Astrocyte (in vitro differentiated cells and primary cell): ENCODE results near the gene ACSF2. TPM values are rescaled to one million over a fixed set of nuclear protein-coding genes. Genes with fewer than 3 reads are reported as not detected.

Experiments used
- DNase-seq: peaks from one replicate; pipeline ENCODE4 v3.0.0-alpha.2; 2010; ENCODE audit warnings: low read depth
- FAIRE-seq: peaks from 2 replicates; lab custom pipeline; 2011; peaks lifted over from hg19 to GRCh38; lab: Jason Lieb, UNC
- H2AFZ ChIP-seq: 2 replicates; pipeline ENCODE4 v1.6.0; 2012; ENCODE audit warnings: low read depth, low read length, inconsistent platforms
- H3K27ac ChIP-seq: 2 replicates; pipeline ENCODE4 v1.5.1; 2011; ENCODE audit warnings: low read depth, low read length, inconsistent platforms
- H3K27me3 ChIP-seq: 2 replicates; pipeline ENCODE4 v1.6.0; 2011; ENCODE audit warnings: low read length, inconsistent platforms; ENCODE audit not compliant: insufficient read depth
- H3K36me3 ChIP-seq: 2 replicates; pipeline ENCODE4 v1.5.1; 2011; ENCODE audit warnings: low read length, inconsistent platforms; ENCODE audit not compliant: insufficient read depth
- H3K4me1 ChIP-seq: 2 replicates; pipeline ENCODE4 v1.5.1; 2011; ENCODE audit warnings: low read length, inconsistent platforms; ENCODE audit not compliant: insufficient read depth
- H3K4me2 ChIP-seq: 2 replicates; pipeline ENCODE4 v1.6.0; 2012; ENCODE audit warnings: low read length, inconsistent platforms
- H3K4me3 ChIP-seq: 2 replicates; pipeline ENCODE4 v1.5.1; 2011; ENCODE audit warnings: low read depth, mild to moderate bottlenecking, low read length, inconsistent platforms; ENCODE audit not compliant: insufficient read depth
- H3K79me2 ChIP-seq: 2 replicates; pipeline ENCODE4 v1.6.0; 2012; ENCODE audit warnings: mild to moderate bottlenecking, low read length, inconsistent platforms; ENCODE audit not compliant: insufficient read depth
- H3K9ac ChIP-seq: 2 replicates; pipeline ENCODE4 v1.6.0; 2012; ENCODE audit warnings: mild to moderate bottlenecking, low read length, inconsistent platforms
- H3K9me3 ChIP-seq: 2 replicates; pipeline ENCODE4 v1.5.1; 2012; ENCODE audit warnings: low read depth, mild to moderate bottlenecking, low read length, inconsistent platforms; ENCODE audit not compliant: insufficient read depth
- H4K20me1 ChIP-seq: 2 replicates; pipeline ENCODE4 v1.6.0; 2012; ENCODE audit warnings: low read length, inconsistent platforms; ENCODE audit not compliant: insufficient read depth
- H3K27ac Mint-ChIP-seq: one replicate; pipeline ENCODE4 v1.8.0; 2021; ENCODE audit warnings: mild to moderate bottlenecking, mixed read lengths; ENCODE audit not compliant: unreplicated experiment
- H3K27me3 Mint-ChIP-seq: one replicate; pipeline ENCODE4 v1.8.0; 2021; ENCODE audit warnings: low read depth, mixed read lengths; ENCODE audit not compliant: unreplicated experiment
- H3K36me3 Mint-ChIP-seq: one replicate; pipeline ENCODE4 v1.8.0; 2021; ENCODE audit warnings: low read depth, mixed read lengths; ENCODE audit not compliant: unreplicated experiment
- H3K4me1 Mint-ChIP-seq: one replicate; pipeline ENCODE4 v1.8.0; 2021; ENCODE audit warnings: low read depth, mixed read lengths; ENCODE audit not compliant: unreplicated experiment
- H3K4me3 Mint-ChIP-seq: one replicate; pipeline ENCODE4 v1.8.0; 2021; ENCODE audit warnings: mild to moderate bottlenecking, moderate library complexity, mixed read lengths; ENCODE audit not compliant: unreplicated experiment
- H3K9me3 Mint-ChIP-seq: one replicate; pipeline ENCODE4 v1.8.0; 2021; ENCODE audit warnings: mild to moderate bottlenecking, mixed read lengths; ENCODE audit not compliant: unreplicated experiment
- CTCF ChIP-seq: IDR thresholded peaks from 2 replicates; pipeline ENCODE4 v1.5.1; 2011; ENCODE audit warnings: low read depth, mild to moderate bottlenecking, inconsistent platforms, low read length, moderate library complexity; ENCODE audit not compliant: insufficient read depth
- EZH2 ChIP-seq: IDR thresholded peaks from 2 replicates; pipeline ENCODE4 v1.6.1; 2012; ENCODE audit warnings: mild to moderate bottlenecking, low read length, inconsistent platforms; ENCODE audit not compliant: insufficient read depth
- total RNA-seq: library from RNA; stranded (reverse); gene quantifications from 2 replicates; pipeline ENCODE4 v1.2.1, GENCODE V29; 2021

Gene ACSF2
- total RNA-seq, 1 donor from 2014 or later = 28.3 TPM

GRCh38 chr17:50499721-50500120 lies 73.7 kb downstream of the ACSF2 start:
- TF ChIP-seq EZH2 (no peak), CTCF (no peak)
- no peaks in the 10 kb centered on the region for H3K36me3 ChIP-seq
- H3K9ac ChIP-seq = no peak overlapping the region
- H3K27ac ChIP-seq = no peak overlapping the region
- Mint-ChIP-seq H3K9me3 (no peaks in the 10 kb centered on the region), H3K27ac (no peak overlapping the region), H3K27me3 (peaks cover 10% of the 10 kb centered on the region), H3K36me3 (no peaks in the 10 kb centered on the region), H3K4me1 (peaks cover 9% of the 10 kb centered on the region), H3K4me3 (no peak overlapping the region)
- H2AFZ ChIP-seq = no peak overlapping the region
- no peak overlapping the region for H3K4me3 ChIP-seq
- H4K20me1 ChIP-seq = no peaks in the 10 kb centered on the region
- no peaks in the 10 kb centered on the region for H3K9me3 ChIP-seq
- no peaks in the 10 kb centered on the region for H3K4me1 ChIP-seq
- H3K79me2 ChIP-seq = no peaks in the 10 kb centered on the region
- no peak for FAIRE-seq
- no peak overlapping the region for H3K4me2 ChIP-seq
- H3K27me3 ChIP-seq = no peaks in the 10 kb centered on the region
- DNase-seq = no peak

GRCh38 chr17:50501054-50501453 lies 75.0 kb downstream of the ACSF2 start:
- Mint-ChIP-seq H3K9me3 (no peaks in the 10 kb centered on the region), H3K27me3 (peaks cover 12% of the 10 kb centered on the region), H3K4me3 (no peak overlapping the region), H3K27ac (no peak overlapping the region), H3K4me1 (peaks cover 9% of the 10 kb centered on the region), H3K36me3 (no peaks in the 10 kb centered on the region)
- Histone ChIP-seq H3K4me3 (no peak overlapping the region), H2AFZ (no peak overlapping the region), H3K79me2 (no peaks in the 10 kb centered on the region), H4K20me1 (no peaks in the 10 kb centered on the region), H3K4me1 (no peaks in the 10 kb centered on the region), H3K27ac (no peak overlapping the region), H3K9ac (no peak overlapping the region), H3K4me2 (no peak overlapping the region), H3K27me3 (no peaks in the 10 kb centered on the region), H3K9me3 (no peaks in the 10 kb centered on the region), H3K36me3 (no peaks in the 10 kb centered on the region)
- FAIRE-seq (no peak), DNase-seq (no peak)
- TF ChIP-seq CTCF = peak; percentile 43
- no peak for TF ChIP-seq EZH2

GRCh38 chr17:50502301-50502990 lies 76.4 kb downstream of the ACSF2 start:
- H3K4me3 Mint-ChIP-seq = no peak overlapping the region
- FAIRE-seq = no peak
- no peak overlapping the region for H3K4me2 ChIP-seq

More at GRCh38 chr17:50502301-50502990, 76.4 kb downstream of the ACSF2 start:
- DNase-seq = no peak
- Histone ChIP-seq H3K9ac (no peak overlapping the region), H3K27ac (no peak overlapping the region), H3K27me3 (no peaks in the 10 kb centered on the region), H3K79me2 (no peaks in the 10 kb centered on the region), H3K9me3 (no peaks in the 10 kb centered on the region), H3K4me1 (peaks cover 1% of the 10 kb centered on the region), H3K36me3 (no peaks in the 10 kb centered on the region), H2AFZ (no peak overlapping the region), H4K20me1 (no peaks in the 10 kb centered on the region), H3K4me3 (no peak overlapping the region)
- Mint-ChIP-seq H3K27ac (no peak overlapping the region), H3K4me1 (peaks cover 9% of the 10 kb centered on the region), H3K36me3 (no peaks in the 10 kb centered on the region), H3K27me3 (peaks cover 13% of the 10 kb centered on the region), H3K9me3 (no peaks in the 10 kb centered on the region)
- no peak for TF ChIP-seq CTCF
- TF ChIP-seq EZH2 = no peak
